ENCODE measurements around the gene COL4A2.

Gene COL4A2

DNA sequence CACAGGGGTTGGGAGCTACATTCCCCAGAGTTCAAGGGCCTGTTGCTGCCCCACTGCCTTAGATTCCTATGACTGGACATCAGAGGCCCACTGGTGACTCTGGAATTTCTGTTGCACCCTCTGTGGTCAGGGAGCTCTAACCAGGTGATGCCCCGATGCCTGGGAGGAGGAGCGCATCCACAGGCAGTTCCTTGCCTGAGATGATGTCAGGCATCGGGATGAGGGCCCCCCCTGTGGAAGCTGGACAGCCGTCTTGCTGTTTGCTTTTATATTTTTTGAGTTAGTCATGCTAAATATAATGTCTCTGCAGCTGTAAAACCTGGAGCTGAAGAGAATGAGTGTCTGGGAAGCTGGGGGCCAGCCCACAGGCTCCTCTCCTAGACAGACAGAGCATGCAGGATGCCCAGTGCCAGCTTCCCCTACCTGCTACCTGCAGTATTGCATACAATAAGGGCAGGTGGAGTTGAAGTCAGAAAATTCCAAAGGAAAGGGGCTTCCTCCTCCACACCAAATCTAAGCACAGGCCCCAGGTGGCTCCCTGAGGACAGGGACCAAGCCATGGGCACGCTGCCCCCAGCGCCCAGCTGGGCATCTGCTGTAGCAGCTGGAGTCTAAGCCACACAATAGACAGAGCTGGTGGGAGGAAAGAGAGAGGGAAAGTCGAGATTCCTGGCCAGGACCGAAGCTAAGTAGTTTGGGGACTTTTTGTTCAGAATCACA lies 16.2 kb downstream of the COL4A2 start:
- DNase-seq, result no peak

DNA sequence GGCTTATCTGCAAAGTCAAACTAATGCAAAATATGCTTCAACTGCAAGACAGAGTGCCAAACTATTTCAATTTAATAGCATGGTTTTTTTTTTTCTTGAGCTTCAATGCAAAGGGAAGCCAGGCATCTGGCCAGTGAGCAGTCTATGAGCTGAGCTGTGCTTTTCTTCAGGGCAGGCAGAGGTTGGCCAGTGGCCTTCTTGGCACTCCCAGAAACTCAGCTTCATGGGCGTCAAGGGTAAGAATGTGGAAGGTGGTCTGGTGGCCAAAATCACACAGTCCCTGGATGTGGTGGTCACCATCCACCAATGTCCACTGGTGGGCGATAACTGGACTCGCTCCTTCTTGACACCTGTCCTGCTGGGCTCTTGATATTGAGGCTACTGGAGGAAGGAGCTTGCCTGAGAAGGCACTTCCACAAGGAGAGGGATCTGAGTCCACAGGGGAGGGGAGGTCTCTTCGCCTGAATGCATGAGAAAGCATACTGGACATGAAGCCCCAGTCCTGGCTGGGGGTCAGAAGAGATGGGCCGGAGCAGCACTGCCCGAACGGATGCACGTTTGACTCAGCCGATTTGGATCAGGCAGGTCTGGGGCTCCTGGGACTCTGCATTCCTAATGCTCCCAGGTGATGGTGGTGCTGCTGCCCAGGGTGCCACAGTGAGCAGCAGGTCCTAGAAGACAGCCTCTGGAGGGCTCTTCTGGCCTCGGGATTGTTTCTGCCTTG lies 17.1 kb downstream of the COL4A2 start:
- no peak for DNase-seq

DNA sequence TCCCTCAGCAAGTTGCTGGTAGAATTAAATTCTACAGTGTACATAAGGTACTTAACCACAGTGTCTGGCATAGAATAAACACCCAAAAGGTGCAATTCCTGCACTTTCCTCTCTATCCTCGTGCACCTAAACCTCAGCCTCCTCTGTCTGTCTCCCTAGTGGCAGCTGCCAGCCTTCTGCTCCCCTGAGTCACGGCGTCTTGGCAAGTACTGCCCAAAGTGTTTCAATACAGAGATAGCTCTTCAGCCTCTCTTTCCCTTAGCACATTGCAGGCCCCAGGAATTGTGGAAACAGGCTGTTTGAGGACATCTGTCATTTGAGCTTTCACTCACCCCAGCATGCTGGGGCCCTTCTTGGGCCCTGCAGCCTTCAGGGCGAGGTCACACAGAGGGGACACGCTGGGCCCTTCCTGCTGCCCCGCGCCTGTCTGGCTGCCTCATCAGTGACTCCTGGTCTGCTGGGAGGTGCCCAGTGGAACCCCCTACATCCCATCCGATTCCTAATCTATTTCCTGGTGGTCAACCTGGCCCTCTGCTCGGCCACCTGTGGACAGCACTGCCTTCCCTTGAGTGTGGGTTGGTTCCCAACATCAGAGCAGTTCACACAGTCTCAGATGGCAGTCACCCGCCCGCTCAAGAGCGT lies 19.3 kb downstream of the COL4A2 start:
- DNase-seq, result no peak

DNA sequence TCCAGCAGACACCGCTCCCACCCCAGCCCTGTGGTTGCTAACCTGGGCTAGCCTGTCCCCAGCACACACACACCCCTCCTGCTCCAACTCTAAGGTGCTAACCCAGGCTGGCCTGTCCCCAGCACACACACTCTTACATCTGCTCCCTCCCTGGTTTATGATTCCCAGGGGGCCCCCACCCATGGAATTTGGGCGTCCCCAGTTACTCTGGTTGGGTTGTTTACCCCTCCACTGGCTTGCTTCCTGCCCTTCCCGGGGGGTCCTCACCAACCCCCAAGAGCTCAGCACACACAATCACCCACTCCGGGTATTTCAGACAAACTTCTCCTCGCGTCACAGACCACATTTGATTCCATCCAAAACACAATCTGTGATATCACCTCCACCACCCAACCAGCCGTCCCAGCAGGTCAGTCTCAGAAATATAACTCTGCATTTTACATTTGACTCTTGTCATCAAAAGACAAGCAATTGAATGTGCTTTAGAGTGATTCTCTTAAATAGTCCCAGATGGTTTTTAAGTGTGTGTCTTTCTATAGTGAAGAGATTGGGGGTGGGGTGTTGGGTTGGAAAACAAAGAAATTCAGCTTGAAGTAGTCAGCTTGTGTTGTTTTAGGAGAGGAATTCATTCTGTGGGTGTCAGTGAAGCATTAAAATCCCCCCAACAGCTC lies 20.1 kb downstream of the COL4A2 start:
- DNase-seq, result no peak

DNA sequence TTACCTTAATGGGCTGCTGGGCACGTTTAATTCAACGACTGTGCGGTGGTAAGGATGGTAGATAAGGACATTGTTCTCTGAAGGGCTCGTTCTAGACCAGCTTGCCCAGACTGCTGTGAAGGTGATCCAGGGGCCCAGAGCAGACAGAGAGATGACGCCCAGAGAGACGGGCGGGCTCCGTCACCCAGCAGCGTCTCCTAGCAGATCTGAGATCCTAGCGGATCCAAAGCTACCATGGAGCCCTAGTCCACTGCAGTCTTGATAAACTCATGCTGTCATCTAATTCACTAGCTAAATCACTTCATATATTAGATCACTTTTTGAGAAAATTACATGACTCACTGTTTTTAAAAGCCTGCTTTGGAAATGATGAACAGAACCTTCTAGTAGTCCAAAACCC lies 21.5 kb downstream of the COL4A2 start:
- DNase-seq, result no peak

DNA sequence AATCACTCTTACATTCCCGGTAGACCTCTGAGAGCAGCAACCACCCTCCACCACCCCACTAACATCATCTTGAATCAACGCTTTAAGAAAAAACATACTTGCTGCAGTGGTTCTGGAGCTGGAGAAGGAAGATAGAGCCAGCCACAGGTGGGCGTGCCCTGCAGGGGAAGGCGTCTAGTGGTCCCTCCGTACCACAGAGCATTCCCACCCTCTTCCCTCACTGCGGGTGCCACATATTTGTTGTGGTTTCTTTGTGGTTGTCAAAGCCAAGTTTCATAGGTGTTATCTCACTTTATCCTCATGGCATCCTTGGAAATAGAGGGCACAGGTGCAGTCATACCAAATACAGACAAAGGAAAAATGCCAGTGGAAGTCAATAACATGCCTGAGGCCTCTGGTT lies 22.2 kb downstream of the COL4A2 start:
- no peak for DNase-seq

DNA sequence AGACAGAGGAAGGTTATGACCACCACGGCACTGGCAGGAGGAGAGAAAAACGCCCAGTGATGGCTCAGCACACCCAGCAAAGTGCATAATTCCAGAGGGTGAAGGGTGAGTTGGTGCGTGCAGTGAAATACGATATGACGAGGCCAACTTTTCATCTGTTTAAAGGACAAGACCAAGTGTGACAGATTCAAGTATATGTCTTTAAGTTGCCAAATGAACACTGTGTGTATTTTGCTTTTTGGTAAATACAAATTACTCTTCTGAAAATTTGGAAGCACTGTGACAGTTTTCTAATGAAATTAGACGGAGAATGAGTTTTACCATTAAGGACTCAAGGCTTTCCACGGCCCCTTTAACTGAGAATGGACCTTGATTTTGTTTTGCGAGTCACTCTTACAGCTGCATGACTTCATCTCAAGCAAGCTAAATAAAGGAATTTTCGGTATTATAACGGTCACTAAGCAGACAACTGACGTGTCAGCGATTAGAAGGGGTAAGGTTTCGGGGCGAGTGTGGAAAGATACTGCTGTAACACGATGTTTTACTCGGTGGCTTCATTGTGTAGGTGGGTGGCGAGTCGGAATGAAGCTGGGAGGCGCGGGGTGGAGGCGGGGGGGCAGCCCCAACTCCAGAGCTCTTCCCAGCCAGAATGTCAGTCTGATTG lies 22.8 kb downstream of the COL4A2 start:
- no peak for DNase-seq

DNA sequence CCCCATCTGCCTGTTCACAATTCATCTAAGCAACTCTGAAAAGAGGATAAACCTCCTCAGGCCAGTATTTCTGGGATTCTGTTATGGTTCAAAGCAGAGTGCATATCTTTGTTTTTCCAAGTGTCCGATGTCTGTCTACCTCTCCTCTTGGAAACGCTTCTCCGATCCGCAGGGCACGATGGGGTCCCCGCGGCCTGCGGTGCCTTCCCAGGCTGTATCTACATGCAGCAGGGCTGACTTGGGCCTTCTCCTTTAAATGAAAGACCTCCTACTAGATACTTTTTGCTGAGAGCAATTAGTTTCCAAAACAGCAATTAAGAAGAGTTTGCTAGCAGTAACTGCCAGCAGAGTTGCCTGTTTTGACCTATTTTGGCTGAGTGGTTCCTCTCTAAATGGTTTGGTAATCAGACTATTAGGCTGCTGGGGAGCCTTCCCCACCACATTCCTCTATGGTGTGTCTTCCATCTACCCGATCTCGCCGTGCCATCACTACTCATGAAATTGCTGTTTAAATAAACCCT lies 23.5 kb downstream of the COL4A2 start:
- DNase-seq, result no peak

DNA sequence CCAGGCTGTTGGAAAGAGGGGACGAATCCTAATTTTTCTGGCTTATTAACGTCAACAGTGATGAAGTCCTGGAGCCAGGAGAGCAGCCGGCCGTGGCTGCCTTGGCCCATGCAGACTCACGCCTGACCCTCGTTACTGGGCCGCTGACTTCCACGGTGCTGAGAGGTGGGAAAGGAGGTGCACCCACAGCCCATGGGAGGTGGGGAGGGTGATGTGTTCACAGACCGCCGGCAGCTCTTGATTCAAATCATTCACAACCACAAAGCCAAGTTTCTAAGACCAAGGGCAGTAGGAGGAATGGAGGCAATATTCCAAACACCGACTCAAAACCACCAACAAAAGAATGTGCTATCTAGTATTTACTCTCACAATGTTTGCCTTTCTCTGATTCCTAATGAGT lies 24.3 kb downstream of the COL4A2 start:
- no peak for DNase-seq

DNA sequence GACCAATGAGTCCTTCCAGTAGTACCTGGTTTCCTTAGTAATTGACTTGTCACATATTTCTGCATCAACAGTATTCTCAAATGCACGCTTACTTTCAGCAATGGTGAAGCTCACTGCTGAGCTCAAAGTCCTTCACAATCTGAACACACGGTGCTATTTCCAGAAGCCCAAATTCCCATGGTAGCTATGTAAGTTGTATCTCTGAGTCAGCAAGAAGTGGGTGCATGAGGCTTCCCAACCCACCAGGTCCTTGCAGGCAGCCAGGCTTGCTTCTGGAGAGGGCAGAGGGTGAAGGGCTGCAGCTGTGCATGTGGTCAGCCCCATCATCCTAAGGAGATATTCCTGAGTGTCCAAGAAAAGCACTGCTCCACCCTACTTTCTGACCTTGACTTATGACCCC lies 25.7 kb downstream of the COL4A2 start:
- no peak for DNase-seq

DNA sequence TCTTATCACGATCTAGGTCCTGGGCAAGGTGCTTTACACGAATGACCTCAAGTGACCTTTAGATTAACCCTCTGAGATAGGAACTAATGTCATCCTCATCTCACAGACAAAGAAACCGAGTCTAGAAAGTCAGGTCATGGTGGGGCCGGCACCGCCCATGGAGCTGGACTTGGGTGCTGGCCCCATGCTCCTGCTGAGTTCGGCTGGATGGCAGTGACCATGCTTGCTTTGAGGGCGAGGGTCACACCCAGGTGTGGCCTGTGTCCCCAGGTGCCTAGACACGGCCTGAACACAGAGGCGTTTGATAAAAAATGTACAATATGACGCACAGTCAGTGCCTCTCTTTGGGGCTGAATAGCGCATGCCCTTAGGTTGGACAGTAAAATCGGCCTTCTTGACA lies 26.8 kb downstream of the COL4A2 start:
- no peak for DNase-seq

DNA sequence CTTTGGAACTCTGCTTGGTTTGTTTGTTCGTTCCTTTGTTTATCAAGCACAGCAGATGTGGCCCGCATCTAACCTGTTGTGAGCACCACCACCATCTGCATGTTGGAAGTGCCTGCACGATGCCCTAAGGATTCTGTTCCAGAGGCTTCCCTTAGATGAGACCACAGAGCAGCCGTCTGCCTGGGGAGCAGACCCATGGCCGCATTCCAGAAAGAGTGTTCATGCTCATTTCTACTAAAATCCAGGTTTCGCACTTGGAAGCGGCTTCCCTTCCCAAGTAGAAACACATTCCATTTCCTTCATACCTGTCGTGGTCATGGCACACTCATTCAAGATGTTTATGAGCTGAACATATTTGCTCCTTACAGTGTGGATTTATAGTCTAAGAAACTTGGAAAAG lies 27.2 kb downstream of the COL4A2 start:
- DNase-seq, result no peak

DNA sequence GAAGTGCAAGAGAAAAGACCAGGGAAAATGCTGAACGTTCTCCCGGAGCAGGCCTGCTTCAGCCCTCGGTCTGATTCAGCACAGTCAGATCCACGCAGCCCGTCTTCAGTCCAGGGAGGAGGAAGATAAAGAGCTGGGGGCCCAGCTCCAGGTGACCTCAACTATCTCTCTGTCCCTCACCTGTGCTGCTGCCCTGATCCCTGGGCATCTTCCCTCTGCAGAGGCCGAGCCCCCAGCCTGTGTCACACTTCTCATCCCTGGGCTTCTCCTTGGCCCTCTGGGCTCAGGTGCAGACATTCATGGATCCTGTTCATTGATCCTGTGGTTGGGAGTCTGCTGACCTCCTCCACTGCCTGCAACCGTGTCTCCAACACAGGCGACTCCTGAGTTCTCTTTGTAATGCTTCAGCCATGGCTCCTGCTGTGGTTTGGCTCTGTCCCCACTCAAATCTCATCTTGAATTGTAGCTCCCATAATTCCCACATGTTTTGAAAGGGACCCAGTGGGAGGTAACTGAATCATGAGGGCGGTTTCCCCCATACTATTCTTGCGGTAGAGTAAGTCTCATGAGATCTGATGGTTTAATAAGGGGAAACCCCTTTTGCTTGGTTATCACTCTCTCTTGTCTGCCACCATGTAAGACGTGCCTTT lies 27.9 kb downstream of the COL4A2 start:
- no peak for DNase-seq

DNA sequence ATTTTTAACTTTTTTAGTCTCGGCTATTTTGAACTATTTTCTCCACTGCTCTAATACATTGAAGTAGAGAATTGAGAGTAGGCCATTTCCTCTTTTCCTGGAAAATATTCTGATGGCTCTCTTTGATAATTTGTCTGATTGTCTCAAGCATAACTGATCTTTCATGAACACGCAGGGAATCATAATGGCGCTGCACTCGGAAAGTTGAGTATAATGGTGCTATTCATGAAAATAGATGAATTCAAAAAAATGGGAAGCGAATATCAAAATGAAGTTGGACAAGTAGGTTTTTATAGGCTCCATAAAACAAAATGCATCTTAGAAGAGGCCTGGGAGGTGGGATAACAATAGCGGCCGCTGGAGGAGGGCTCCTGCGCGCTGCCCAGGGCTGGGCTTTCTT lies 29.0 kb downstream of the COL4A2 start:
- no peak for DNase-seq

DNA sequence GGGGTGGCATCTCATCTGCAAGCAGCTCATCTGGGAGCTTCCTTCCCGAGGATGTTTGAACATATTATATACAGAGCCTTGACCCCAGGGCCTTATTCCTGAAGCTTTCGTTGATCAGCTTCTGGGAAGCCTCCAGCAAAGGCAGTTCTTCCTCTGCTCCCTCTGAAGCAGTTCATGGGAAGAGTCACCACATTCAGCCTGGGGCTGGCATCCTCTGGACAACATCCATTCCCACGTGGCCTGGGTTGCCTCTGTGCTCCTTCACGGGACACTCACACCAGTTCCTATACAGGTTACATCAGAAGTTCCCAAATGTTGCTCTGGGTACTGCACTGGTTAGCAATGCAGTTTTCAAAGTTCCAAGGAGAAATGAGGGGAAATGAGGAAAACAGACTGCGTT lies 29.6 kb downstream of the COL4A2 start:
- DNase-seq, result no peak

DNA sequence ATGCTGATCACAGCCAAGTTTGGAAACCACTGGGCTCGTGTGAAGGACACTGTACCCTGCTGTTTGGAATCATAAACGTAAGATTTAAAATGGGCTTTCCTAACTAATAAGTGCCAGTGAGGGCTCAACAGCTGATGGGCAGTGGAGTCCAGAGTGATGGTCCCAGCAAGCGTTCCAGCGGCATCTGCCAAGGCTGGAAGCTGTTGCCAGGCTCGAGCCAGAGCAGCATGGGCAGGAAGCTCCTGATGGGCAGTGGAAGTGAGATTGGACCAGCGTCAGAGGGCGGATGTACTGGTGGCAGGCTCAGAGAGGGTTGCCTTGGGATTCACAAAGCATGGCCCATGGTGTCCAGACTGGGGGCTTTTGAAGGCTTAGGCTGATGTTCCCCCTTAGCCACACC lies 30.2 kb downstream of the COL4A2 start:
- no peak for DNase-seq

DNA sequence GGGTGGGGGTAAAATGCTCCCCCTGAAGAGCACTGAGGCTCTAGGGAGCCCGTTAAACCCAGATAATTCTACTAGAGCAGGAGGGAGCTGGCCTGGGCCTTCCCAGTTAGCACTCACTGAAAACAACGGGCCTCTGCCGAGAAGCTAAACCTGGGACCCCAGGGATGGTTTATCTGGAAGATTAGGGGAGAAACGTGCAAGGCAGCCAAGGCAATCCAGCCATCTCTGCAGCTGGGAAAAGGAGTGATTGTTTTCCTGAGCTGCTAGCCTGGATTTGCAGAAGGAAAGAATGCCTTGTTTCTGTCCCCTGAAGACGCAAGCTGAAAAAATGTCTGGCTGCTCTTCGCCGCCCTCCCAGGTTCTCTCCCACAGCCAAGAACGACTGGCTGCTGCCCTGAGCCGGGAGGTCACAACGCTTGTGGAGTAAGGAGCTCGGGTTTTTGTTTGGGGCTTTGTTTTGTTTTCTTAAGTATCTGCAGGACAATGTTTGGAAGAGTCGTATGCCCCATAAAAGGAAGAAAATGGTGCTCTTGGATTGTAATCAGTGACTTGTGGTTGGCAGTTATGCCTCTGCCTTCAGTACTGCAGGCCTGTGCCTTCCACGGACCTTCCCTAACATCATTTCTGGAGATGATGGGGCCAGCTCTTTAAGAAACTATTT lies 31.5 kb downstream of the COL4A2 start:
- no peak for DNase-seq

DNA sequence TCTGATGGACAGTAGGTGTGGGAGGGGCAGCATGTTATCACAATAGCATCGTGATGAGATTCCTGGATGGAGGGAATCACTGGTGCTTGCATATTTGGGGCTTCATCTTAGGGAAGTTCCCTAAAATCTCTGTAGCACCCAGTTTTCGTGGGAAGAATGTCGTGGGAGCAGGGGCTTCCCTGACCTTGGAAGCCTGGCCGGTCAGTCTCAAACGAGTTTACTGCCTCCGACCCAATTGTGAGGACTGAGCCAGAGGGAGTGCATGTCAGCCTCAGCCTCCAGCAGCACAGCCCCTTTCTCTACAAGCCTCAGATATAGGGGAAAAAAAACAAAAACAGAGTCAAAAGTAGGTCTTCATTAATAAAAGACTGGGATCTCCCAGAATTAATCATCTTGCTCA lies 32.2 kb downstream of the COL4A2 start:
- DNase-seq, result no peak

DNA sequence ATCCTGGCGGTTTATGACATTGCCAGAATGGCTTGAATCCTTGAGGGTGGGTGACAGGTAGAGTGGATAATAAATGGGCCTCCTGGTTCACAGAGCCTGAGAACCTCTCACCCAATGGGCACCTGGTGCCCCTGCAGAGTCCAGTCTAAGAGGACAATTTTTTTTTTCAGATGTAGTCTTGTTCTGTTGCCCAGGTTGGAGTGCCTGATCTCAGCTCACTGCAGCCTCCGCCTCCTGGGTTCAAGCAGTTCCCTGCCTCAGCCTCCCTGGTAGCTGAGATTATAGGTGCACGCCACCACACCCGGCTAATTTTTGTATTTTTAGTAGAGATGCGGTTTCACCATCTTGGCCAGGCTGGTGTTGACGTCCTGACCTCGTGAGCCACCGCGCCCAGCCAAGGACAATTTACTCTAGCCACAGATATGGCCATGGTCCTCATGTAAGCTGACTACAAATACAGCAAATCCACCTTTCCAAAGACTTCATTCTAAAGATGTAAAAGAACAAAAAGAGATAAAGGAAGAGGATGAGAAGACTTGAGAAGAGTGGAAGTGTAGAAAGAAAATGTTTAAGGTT lies 33.0 kb downstream of the COL4A2 start:
- DNase-seq, result no peak

DNA sequence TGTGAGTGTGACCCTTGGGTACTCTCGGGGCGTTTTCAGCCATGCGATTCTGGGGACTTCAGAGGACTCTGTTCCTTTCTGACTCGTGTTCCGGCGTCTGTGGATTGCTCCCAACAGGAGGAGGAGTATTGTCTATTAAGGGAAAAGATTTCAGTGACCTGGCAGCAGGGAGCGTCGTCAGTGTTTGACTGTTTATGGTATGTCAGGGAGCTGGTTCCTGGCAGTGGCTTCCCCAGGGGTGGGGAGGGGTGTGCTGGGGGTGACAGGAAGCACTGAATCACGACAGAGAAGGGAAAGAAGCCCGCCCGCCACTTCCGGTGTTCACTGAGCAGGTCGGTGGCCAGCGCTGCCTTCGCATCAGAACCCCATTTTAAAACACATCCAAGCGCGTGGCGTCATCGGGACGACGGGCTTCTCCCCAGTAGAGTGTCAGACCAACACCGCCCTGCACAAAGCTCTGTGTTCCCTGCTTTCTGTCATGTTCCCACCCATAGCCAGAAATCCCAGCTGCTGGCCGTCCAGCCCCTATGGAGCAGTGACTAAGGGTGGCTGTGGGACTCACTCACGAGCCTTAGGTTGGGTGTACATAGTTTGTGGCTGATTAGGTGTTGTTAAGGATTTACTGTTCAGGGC lies 33.8 kb downstream of the COL4A2 start:
- DNase-seq, result no peak
